ENCODE data around the gene PRMT7. TPM values are rescaled to one million over a fixed set of nuclear protein-coding genes. Genes with fewer than 3 reads are reported as not detected.

Gene PRMT7
- total RNA-seq, 6 donors from 2014 or later: 26.9 to 166 (median 38.8) TPM

GRCh38 chr16:68292425-68292824, 18.4 kb upstream of the PRMT7 start:
- WGBS, 2 donors: 90 to 95% methylated on average over 5 of the region's 5 CpGs

GRCh38 chr16:68296291-68296690, 14.5 kb upstream of the PRMT7 start:
- no peak for ATAC-seq (ENCODE audit: low FRiP score in 2 of 2)
- WGBS, 2 donors: 77 to 83% methylated on average over 12 of the region's 12 CpGs
- Histone ChIP-seq H3K27ac (no peak overlapping the region), H3K9me3 (no peaks in the 10 kb centered on the region), H3K27me3 (no peaks in the 10 kb centered on the region), H3K4me1 (no peaks in the 10 kb centered on the region), H3K36me3 (peaks cover 14 to 99% (median 72%) of the 10 kb centered on the region in 4 donors), H3K4me3 (no peak overlapping the region)
- TF ChIP-seq POLR2AphosphoS5 (IDR thresholded peaks at IDR 0.05): no peak
- TF ChIP-seq EP300 (IDR thresholded peaks at IDR 0.05): no peak
- TF ChIP-seq CTCF (IDR thresholded peaks at IDR 0.05): no peak
- TF ChIP-seq POLR2A (IDR thresholded peaks at IDR 0.05): no peak
- no peak for DNase-seq

More at GRCh38 chr16:68292425-68292824, 18.4 kb upstream of the PRMT7 start:
- TF ChIP-seq POLR2AphosphoS5 (IDR thresholded peaks at IDR 0.05) (no peak), CTCF (IDR thresholded peaks at IDR 0.05) (no peak), POLR2A (IDR thresholded peaks at IDR 0.05) (no peak), EP300 (IDR thresholded peaks at IDR 0.05) (no peak)
- H3K27ac ChIP-seq: no peak overlapping the region
- no peaks in the 10 kb centered on the region for H3K9me3 ChIP-seq
- H3K27me3 ChIP-seq: no peaks in the 10 kb centered on the region
- H3K4me1 ChIP-seq: peaks cover 14 to 30% (median 21%) of the 10 kb centered on the region in 4 donors
- peaks cover 0 to 78% (median 50%) of the 10 kb centered on the region in 4 donors for H3K36me3 ChIP-seq
- no peak overlapping the region for H3K4me3 ChIP-seq
- ATAC-seq (ENCODE audit: low FRiP score in 2 of 2): no peak
- DNase-seq: no peak

- Histone ChIP-seq H3K4me3 (no peak overlapping the region), H3K36me3 (peaks cover 18 to 100% (median 73%) of the 10 kb centered on the region in 4 donors), H3K27me3 (no peaks in the 10 kb centered on the region), H3K4me1 (no peaks in the 10 kb centered on the region), H3K27ac (no peak overlapping the region), H3K9me3 (no peaks in the 10 kb centered on the region)
- TF ChIP-seq EP300 (IDR thresholded peaks at IDR 0.05) (no peak), POLR2A (IDR thresholded peaks at IDR 0.05) (no peak), POLR2AphosphoS5 (IDR thresholded peaks at IDR 0.05) (no peak), CTCF (IDR thresholded peaks at IDR 0.05) (no peak)
- WGBS, 2 donors: 71 to 81% methylated on average over 6 of the region's 6 CpGs
- ATAC-seq (ENCODE audit: low FRiP score in 2 of 2) (no peak), DNase-seq (peak in 1 of 2 donors; percentile 30)
These were observed 14.1 kb upstream of the PRMT7 start for GRCh38 chr16:68296693-68297092.

GRCh38 chr16:68297908-68298307, 12.9 kb upstream of the PRMT7 start:
- Histone ChIP-seq H3K4me3 (no peak overlapping the region), H3K9me3 (no peaks in the 10 kb centered on the region), H3K36me3 (peaks cover 24 to 100% (median 78%) of the 10 kb centered on the region in 4 donors), H3K27ac (no peak overlapping the region), H3K27me3 (no peaks in the 10 kb centered on the region), H3K4me1 (no peaks in the 10 kb centered on the region)
- ATAC-seq (ENCODE audit: low FRiP score in 2 of 2) (no peak), DNase-seq (no peak)
- TF ChIP-seq CTCF (IDR thresholded peaks at IDR 0.05) (no peak), POLR2A (IDR thresholded peaks at IDR 0.05) (no peak), POLR2AphosphoS5 (IDR thresholded peaks at IDR 0.05) (no peak), EP300 (IDR thresholded peaks at IDR 0.05) (no peak)
- 66 to 71% methylated on average over 3 of the region's 3 CpGs for WGBS, 2 donors

GRCh38 chr16:68298312-68298711, 12.5 kb upstream of the PRMT7 start:
- Histone ChIP-seq H3K27ac (no peak overlapping the region), H3K4me3 (no peak overlapping the region), H3K36me3 (peaks cover 24 to 100% (median 79%) of the 10 kb centered on the region in 4 donors), H3K9me3 (no peaks in the 10 kb centered on the region), H3K27me3 (no peaks in the 10 kb centered on the region), H3K4me1 (no peaks in the 10 kb centered on the region)
- no peak for ATAC-seq (ENCODE audit: low FRiP score in 2 of 2)
- 70 to 85% methylated on average over 3 of the region's 3 CpGs for WGBS, 2 donors
- no peak for TF ChIP-seq POLR2AphosphoS5 (IDR thresholded peaks at IDR 0.05)
- no peak for DNase-seq

Data from upper lobe of left lung (tissue), 6 donors.